SK-N-SH (cell line): ENCODE data around the gene BCR. TPM values are rescaled to one million over a fixed set of nuclear protein-coding genes. Genes with fewer than 3 reads are reported as not detected.
"Not testable (repeated sequence)": the region's sequence is repeated elsewhere in the genome, so short reads cannot be mapped to it uniquely, and the experiment has no call there.

Experiments
- CTCF ChIA-PET: fragments of 300-600, 350-600 bp; formaldehyde crosslinking; extraction: SDS; loops from one replicate; lab custom pipeline; 2021; lab: Yijun Ruan, JAX
- POLR2A ChIA-PET: fragments of 350-600 bp; sonication (Branson Sonifier 250); formaldehyde crosslinking; extraction: SDS; loops from one replicate; lab custom pipeline; 2020; ENCODE audit warnings: antibody characterized with exemption, inconsistent platforms; lab: Yijun Ruan, JAX
- DNase-seq: peaks from one replicate; pipeline ENCODE4 v3.0.0; 2012
- H2AFZ ChIP-seq: fragments of 200-600 bp; sonication (generic); 2 replicates; pipeline ENCODE4 v1.8.1; 2016; ENCODE audit warnings: antibody characterized with exemption, mild to moderate bottlenecking, low read depth
- H3F3A ChIP-seq: fragments of 200-600 bp; sonication (generic); replicated peaks from 2 replicates; pipeline ENCODE3; 2016; ENCODE audit warnings: antibody characterized with exemption, mild to moderate bottlenecking; ENCODE audit not compliant: insufficient read depth
- H3K27ac ChIP-seq, 2 experiments: fragments of 200-500 bp in 1 of 2; fragments of 200-600 bp in 1 of 2; sonication (Bioruptor generic) in 1 of 2; sonication (generic), shearing (Covaris generic) in 1 of 2; 2 replicates each; pipeline versions ENCODE4 v1.5.1 to v1.6.1; 2014 to 2016; ENCODE audit warnings: low read depth in 2 of 2, inconsistent platforms in 1 of 2, low read length in 1 of 2, mild to moderate bottlenecking in 1 of 2, mixed read lengths in 1 of 2
- H3K27me3 ChIP-seq: fragments of 200-600 bp; sonication (generic), shearing (Covaris generic); 2 replicates; pipeline ENCODE4 v1.6.1; 2016; ENCODE audit warnings: mixed run types; ENCODE audit not compliant: insufficient read depth
- H3K36me3 ChIP-seq, 2 experiments: fragments of 200-500 bp in 1 of 2; fragments of 200-600 bp in 1 of 2; sonication (Bioruptor generic) in 1 of 2; sonication (generic) in 1 of 2; replicated peaks in 1 of 2; 2 replicates each; pipeline versions ENCODE3 to v1.5.1; 2014 to 2016; ENCODE audit warnings: low read length in 1 of 2, mild to moderate bottlenecking in 1 of 2; ENCODE audit not compliant: insufficient read depth in 2 of 2, control insufficient read depth in 1 of 2
- H3K4me1 ChIP-seq, 2 experiments: fragments of 200-500 bp in 1 of 2; fragments of 200-600 bp in 1 of 2; sonication (Bioruptor generic) in 1 of 2; sonication (generic), shearing (Covaris generic) in 1 of 2; 2 replicates each; pipeline versions ENCODE4 v1.5.1 to v1.6.1; 2014 to 2016; ENCODE audit warnings: low read depth in 1 of 2, low read length in 1 of 2, mixed run types in 1 of 2; ENCODE audit not compliant: insufficient read depth in 2 of 2, control insufficient read depth in 1 of 2
- H3K4me2 ChIP-seq: fragments of 200-600 bp; sonication (generic), shearing (Covaris generic); 2 replicates; pipeline ENCODE4 v1.6.1; 2017; ENCODE audit warnings: mixed run types
- H3K4me3 ChIP-seq, 2 experiments: fragments of 200-500 bp in 1 of 2; fragments of 200-600 bp in 1 of 2; sonication (Bioruptor generic) in 1 of 2; sonication (generic), shearing (Covaris generic) in 1 of 2; 2 replicates each; pipeline versions ENCODE4 v1.5.1 to v1.8.1; 2014 to 2016; ENCODE audit warnings: low read depth in 2 of 2, inconsistent platforms in 1 of 2, low read length in 1 of 2, mild to moderate bottlenecking in 1 of 2, mixed read lengths in 1 of 2, moderate library complexity in 1 of 2
- H3K79me2 ChIP-seq: fragments of 200-600 bp; sonication (generic); 2 replicates; pipeline ENCODE4 v1.8.1; 2017; ENCODE audit warnings: mild to moderate bottlenecking; ENCODE audit not compliant: insufficient read depth
- H3K9ac ChIP-seq: fragments of 200-600 bp; sonication (generic); 2 replicates; pipeline ENCODE4 v1.6.1; 2017; ENCODE audit warnings: mixed run types
- H3K9me2 ChIP-seq: fragments of 200-600 bp; sonication (generic); 2 replicates; pipeline ENCODE4 v1.6.1; 2017; ENCODE audit warnings: mixed run types
- H3K9me3 ChIP-seq: fragments of 200-600 bp; sonication (generic); 2 replicates; pipeline ENCODE4 v1.6.1; 2017; ENCODE audit warnings: mixed run types, mild to moderate bottlenecking, moderate library complexity
- H4K20me1 ChIP-seq: fragments of 200-600 bp; sonication (generic); 2 replicates; pipeline ENCODE4 v1.6.1; 2017; ENCODE audit warnings: mild to moderate bottlenecking, mixed run types; ENCODE audit not compliant: insufficient read depth
- CHD2 ChIP-seq: fragments of 150-350 bp; IDR thresholded peaks from 2 replicates; pipeline ENCODE4 v1.6.1; 2018; ENCODE audit warnings: low read length; ENCODE audit not compliant: partially characterized antibody
- FOXJ3 ChIP-seq: sonication (generic); formaldehyde crosslinking; IDR thresholded peaks from 2 replicates; pipeline ENCODE4 v1.5.1; 2020; ENCODE audit warnings: mild to moderate bottlenecking, missing genetic modification reagents
- FOXM1 ChIP-seq: IDR thresholded peaks from 2 replicates; pipeline ENCODE4 v1.4.0; 2012; ENCODE audit warnings: low read depth, mild to moderate bottlenecking
- GABPA ChIP-seq: IDR thresholded peaks from 2 replicates; pipeline ENCODE4 v1.4.0; 2012; ENCODE audit warnings: low read depth, mild to moderate bottlenecking
- NRF1 ChIP-seq: IDR thresholded peaks from 2 replicates; pipeline ENCODE4 v1.6.1; 2012; ENCODE audit warnings: low read depth, mild to moderate bottlenecking, low read length
- RAD21 ChIP-seq: IDR thresholded peaks from 2 replicates; pipeline ENCODE4 v1.6.1; 2012; ENCODE audit warnings: mild to moderate bottlenecking, low read length
- RCOR1 ChIP-seq: fragments of 150-350 bp; IDR thresholded peaks from 2 replicates; pipeline ENCODE4 v1.6.1; 2017; ENCODE audit warnings: antibody characterized with exemption, low read length
- RFX5 ChIP-seq: IDR thresholded peaks from 2 replicates; pipeline ENCODE4 v1.6.1; 2012; ENCODE audit warnings: mild to moderate bottlenecking, improper control_type of control experiment, low read length
- SIN3A ChIP-seq: IDR thresholded peaks from 2 replicates; pipeline ENCODE4 v1.6.1; 2012; ENCODE audit warnings: low read depth, mild to moderate bottlenecking, low read length, moderate library complexity, borderline replicate concordance
- SMC3 ChIP-seq: IDR thresholded peaks from 2 replicates; pipeline ENCODE4 v1.6.1; 2012; ENCODE audit warnings: low read depth, low read length, improper control_type of control experiment
- TAF1 ChIP-seq: IDR thresholded peaks from 2 replicates; pipeline ENCODE4 v1.6.1; 2012; ENCODE audit warnings: low read depth, mild to moderate bottlenecking, low read length, moderate library complexity, borderline replicate concordance
- WGBS: methylation state at CpG from one replicate; pipeline ENCODE4 v1.1.6; 2017; ENCODE audit warnings: low lambda C conversion rate; 5-methylcytosine and 5-hydroxymethylcytosine counted together
- polyA plus RNA-seq, 3 experiments: library from polyadenylated mRNA; depleted of rRNA; stranded (reverse); fragments of >200 nt; gene quantifications; 2 replicates each; pipeline ENCODE4 v1.2.3, GENCODE V29; 2012
- TF ChIP-seq, protein P1 (sequence below): IDR thresholded peaks from 2 replicates; pipeline ENCODE4 v1.6.1; 2012; ENCODE audit warnings: mild to moderate bottlenecking, low read depth, low read length, moderate library complexity

The BCR gene
- polyA plus RNA-seq, 1 of the 3 experiments (the other 2 are of a cell fraction) = 50.9 TPM

DNA sequence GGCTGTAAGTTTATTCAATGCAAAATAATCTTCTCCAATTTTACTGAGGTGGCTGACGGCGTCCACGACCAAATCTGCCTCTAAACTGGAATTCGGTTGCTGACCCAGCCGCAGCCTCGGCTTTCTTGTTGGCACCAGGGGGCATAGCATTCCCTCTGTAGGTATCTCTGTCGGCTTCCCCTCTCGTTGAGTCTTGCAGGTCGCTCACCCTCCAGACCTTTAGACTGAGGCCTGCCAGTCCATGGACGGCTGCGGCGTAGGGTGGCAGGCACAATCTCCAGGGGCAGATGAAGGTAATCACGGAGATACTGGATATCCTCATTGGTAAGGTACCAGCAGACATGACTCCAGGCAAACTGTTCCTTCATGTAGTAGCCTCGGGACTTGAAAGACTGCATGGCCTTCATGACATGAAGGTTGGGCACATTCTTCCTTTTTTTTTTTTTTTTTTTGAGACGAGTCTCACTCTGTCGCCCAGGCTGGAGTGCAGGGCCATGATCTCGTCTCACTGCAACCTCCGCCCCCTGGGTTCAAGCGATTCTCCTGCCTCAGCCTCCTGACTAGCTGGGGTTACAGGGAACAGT, 142.3 kb downstream of the BCR start:
- not testable (repeated sequence) for H3K9me2 ChIP-seq, H3K36me3 ChIP-seq, H4K20me1 ChIP-seq, H3K27ac ChIP-seq
- TF ChIP-seq SMC3 (peak; percentile 30; the same call in 1 of the 2 replicates), RAD21 (peak; percentile 25; the same call in 1 of the 2 replicates)
- TF ChIP-seq, all 33 proteins: peak for 2; not testable (repeated sequence) for 31
- H2AFZ ChIP-seq, H3K79me2 ChIP-seq, DNase-seq, H3K9me3 ChIP-seq, H3K9ac ChIP-seq, H3K4me3 ChIP-seq, H3K27me3 ChIP-seq, H3K4me2 ChIP-seq, POLR2A ChIA-PET, H3K4me1 ChIP-seq, H3F3A ChIP-seq: not testable (repeated sequence)
- CTCF ChIA-PET = interaction anchor here (1.5 to 4.6 kb wide), 3 partner anchors 63 to 269 kb away, joined by 5 to 22 read pairs (median 6); no protein-coding TSS in a partner anchor
- 94% methylated on average over 17 of the region's 19 CpGs for WGBS

DNA sequence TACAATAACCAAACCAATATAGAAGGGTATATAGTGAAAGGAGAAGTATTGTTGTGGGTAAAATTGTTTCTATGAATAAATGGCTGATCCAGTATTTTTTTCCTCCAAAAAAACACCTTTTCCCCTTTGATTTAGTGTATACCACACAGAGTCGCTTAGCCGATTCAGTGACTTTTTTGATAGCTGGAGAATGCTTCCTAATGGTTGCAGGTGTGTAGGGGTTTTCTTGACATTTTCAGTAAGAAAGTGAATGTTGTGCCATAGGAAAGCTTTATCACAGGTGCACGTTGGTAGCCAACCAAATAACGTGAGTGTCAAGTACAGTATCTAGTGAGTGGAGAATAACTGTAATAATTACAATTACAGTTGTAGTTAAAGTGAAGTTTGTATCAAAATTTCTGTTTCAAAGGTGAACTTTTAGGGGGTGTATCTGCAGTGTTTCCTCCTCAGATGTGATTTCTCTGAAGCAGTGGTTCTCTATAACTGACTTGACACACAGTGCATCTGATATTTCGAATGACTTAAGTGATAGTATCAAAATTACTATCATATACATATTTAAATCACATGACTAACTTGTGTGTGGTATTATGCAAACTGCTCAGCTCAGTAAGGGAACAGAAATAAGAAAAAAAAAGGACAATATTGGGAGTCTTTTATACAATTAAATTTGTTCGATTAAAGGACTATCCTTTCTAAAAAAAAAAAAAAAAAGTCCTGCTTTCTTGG, 143.8 kb downstream of the BCR start:
- POLR2A ChIA-PET, H4K20me1 ChIP-seq, DNase-seq, H3K36me3 ChIP-seq, H3K27ac ChIP-seq, H3K79me2 ChIP-seq, H3K9me3 ChIP-seq, H3K27me3 ChIP-seq, H2AFZ ChIP-seq, H3K4me1 ChIP-seq, H3K4me3 ChIP-seq, H3K4me2 ChIP-seq, H3K9me2 ChIP-seq, H3F3A ChIP-seq, H3K9ac ChIP-seq: not testable (repeated sequence)
- WGBS = 77% methylated on average over 4 of the region's 6 CpGs
- CTCF ChIA-PET = interaction anchor here (1.5 to 1.6 kb wide), 2 partner anchors 215 to 267 kb away, joined by 5 to 6 read pairs; no protein-coding TSS in a partner anchor

DNA sequence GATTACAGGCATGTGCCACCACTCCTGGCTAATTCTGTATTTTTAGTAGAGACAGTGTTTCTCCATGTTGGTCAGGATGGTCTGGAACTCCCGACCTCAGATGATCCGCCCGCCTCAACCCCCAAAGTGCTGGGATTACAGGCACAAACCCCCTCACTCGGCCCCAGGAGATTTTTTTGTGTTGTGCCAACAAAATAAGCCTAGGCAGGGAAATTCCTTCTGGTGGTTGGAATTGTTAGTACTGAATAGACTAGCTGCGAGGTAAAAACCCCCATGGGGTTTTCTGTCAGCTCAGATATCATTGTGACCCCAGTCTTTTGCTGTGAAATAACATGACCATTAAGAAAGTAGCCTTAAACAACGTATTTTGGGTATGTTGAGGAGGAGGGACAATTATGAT, 144.9 kb downstream of the BCR start:
- DNase-seq = no peak
- no peaks in the 10 kb centered on the region for H3K9me3 ChIP-seq
- H3K9me2 ChIP-seq = no peaks in the 10 kb centered on the region
- H2AFZ ChIP-seq = no peak overlapping the region
- H3K9ac ChIP-seq = no peak overlapping the region
- no peak overlapping the region for H3K27ac ChIP-seq
- H3F3A ChIP-seq = no peaks in the 10 kb centered on the region
- no peaks in the 10 kb centered on the region for H3K79me2 ChIP-seq
- H3K4me3 ChIP-seq = no peak overlapping the region
- H3K27me3 ChIP-seq = no peaks in the 10 kb centered on the region
- POLR2A ChIA-PET = no interaction called here
- WGBS = 55% methylated on average over 6 of the region's 6 CpGs
- no peak overlapping the region for H3K4me2 ChIP-seq
- CTCF ChIA-PET = interaction anchor here (0.8 kb wide), 1 partner anchor 61 kb away, joined by 3 read pairs; no protein-coding TSS in a partner anchor
- H3K4me1 ChIP-seq = no peaks in the 10 kb centered on the region
- no peaks in the 10 kb centered on the region for H4K20me1 ChIP-seq
- H3K36me3 ChIP-seq = no peaks in the 10 kb centered on the region
- TF ChIP-seq RCOR1 = no peak
- TF ChIP-seq RFX5 = no peak
- TF ChIP-seq RAD21 = no peak
- TF ChIP-seq NRF1 = no peak
- no peak for TF ChIP-seq CHD2
- no peak for TF ChIP-seq SIN3A
- no peak for TF ChIP-seq FOXJ3 (CRISPR knock-in tag)
- TF ChIP-seq FOXM1 = no peak
- TF ChIP-seq, protein P1, sequence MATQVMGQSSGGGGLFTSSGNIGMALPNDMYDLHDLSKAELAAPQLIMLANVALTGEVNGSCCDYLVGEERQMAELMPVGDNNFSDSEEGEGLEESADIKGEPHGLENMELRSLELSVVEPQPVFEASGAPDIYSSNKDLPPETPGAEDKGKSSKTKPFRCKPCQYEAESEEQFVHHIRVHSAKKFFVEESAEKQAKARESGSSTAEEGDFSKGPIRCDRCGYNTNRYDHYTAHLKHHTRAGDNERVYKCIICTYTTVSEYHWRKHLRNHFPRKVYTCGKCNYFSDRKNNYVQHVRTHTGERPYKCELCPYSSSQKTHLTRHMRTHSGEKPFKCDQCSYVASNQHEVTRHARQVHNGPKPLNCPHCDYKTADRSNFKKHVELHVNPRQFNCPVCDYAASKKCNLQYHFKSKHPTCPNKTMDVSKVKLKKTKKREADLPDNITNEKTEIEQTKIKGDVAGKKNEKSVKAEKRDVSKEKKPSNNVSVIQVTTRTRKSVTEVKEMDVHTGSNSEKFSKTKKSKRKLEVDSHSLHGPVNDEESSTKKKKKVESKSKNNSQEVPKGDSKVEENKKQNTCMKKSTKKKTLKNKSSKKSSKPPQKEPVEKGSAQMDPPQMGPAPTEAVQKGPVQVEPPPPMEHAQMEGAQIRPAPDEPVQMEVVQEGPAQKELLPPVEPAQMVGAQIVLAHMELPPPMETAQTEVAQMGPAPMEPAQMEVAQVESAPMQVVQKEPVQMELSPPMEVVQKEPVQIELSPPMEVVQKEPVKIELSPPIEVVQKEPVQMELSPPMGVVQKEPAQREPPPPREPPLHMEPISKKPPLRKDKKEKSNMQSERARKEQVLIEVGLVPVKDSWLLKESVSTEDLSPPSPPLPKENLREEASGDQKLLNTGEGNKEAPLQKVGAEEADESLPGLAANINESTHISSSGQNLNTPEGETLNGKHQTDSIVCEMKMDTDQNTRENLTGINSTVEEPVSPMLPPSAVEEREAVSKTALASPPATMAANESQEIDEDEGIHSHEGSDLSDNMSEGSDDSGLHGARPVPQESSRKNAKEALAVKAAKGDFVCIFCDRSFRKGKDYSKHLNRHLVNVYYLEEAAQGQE = no peak
- no peak for TF ChIP-seq GABPA
- TF ChIP-seq TAF1 = no peak
- TF ChIP-seq, all 33 proteins: peak for 0

DNA sequence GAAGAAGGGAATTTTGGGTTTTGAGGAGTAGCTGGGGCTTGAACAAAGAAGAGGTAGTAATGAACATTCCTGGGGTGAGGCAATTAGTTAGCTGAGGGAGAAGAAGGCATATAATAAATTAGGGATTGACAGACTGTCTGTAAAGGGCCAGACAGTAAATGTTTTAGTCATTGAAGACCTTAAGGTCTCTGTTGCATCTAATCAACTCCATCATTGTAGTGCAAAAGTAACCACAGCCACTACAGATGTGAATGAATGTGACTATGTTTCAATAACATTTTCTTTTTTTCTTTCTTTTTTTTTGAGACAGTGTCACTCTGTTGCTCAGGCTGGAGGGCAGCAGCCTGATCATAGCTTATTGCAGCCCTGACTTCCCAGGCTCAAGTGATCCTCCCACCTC, 153.5 kb downstream of the BCR start:
- H3K36me3 ChIP-seq, H3K4me1 ChIP-seq, H3K4me2 ChIP-seq, H3K27ac ChIP-seq, CTCF ChIA-PET, H3F3A ChIP-seq, DNase-seq, H4K20me1 ChIP-seq, H3K9me3 ChIP-seq, H3K9ac ChIP-seq, H3K9me2 ChIP-seq, POLR2A ChIA-PET, H3K4me3 ChIP-seq, H2AFZ ChIP-seq, H3K27me3 ChIP-seq, H3K79me2 ChIP-seq: not testable (repeated sequence)
